K562 (cell line): ENCODE measurements around the gene CIAO2B. TPM values are rescaled to one million over a fixed set of nuclear protein-coding genes. Genes with fewer than 3 reads are reported as not detected.
A peak's percentile ranks its signal among the peaks of the same experiment; 100 is the strongest.

Experiments used
- ATF1 ChIP-seq, 2 experiments: fragments of 450-650 bp in 1 of 2; IDR thresholded peaks; 2 replicates each; pipeline ENCODE4 v1.6.1; 2016; ENCODE audit warnings: missing compliant biosample characterization in 1 of 2, missing genetic modification characterization in 1 of 2
- CBX3 ChIP-seq, 2 experiments: IDR thresholded peaks; 1 replicate in 1 of 2; 2 replicates in 1 of 2; pipeline ENCODE4 v1.6.1; 2012; ENCODE audit warnings: inconsistent platforms in 2 of 2, low read length in 2 of 2, borderline replicate concordance in 1 of 2, control low read depth in 1 of 2
- CEBPG ChIP-seq, 3 experiments: fragments of 200-800 bp in 1 of 3; sonication (Bioruptor generic) in 1 of 3; sonication (generic) in 1 of 3; formaldehyde crosslinking in 1 of 3; IDR thresholded peaks in 2 of 3; conservative IDR thresholded peaks in 1 of 3; 2 replicates each; pipeline versions ENCODE4 v1.6.1 to v1.8.0; 2016 to 2022; ENCODE audit warnings: missing compliant biosample characterization in 2 of 3, missing genetic modification characterization in 2 of 3, mild to moderate bottlenecking in 1 of 3, missing genetic modification reagents in 1 of 3
- ETV6 ChIP-seq, 3 experiments: fragments of 150-350 bp in 1 of 3; sonication (generic) in 1 of 3; formaldehyde crosslinking in 1 of 3; IDR thresholded peaks; 2 replicates each; pipeline versions ENCODE4 v1.6.1 to v1.8.0; 2014 to 2022; ENCODE audit warnings: borderline replicate concordance in 2 of 3, low read depth in 2 of 3, antibody characterized with exemption in 1 of 3, low read length in 1 of 3, mild to moderate bottlenecking in 1 of 3, missing genetic modification reagents in 1 of 3
- FOXM1 ChIP-seq, 2 experiments: fragments of 450-650 bp in 1 of 2; sonication (generic) in 1 of 2; formaldehyde crosslinking in 1 of 2; IDR thresholded peaks; 2 replicates each; pipeline versions ENCODE4 v1.6.1 to v1.9.0; 2017 to 2022; ENCODE audit warnings: low read depth in 2 of 2, mild to moderate bottlenecking in 2 of 2, missing genetic modification reagents in 1 of 2, moderate library complexity in 1 of 2
- KDM5B ChIP-seq: fragments of 200-600 bp; sonication (generic); IDR thresholded peaks from 2 replicates; pipeline ENCODE4 v1.6.1; 2012; ENCODE audit warnings: low read depth, mild to moderate bottlenecking, moderate library complexity, low read length, control low read depth, inconsistent platforms; ENCODE audit not compliant: insufficient replicate concordance
- MTA2 ChIP-seq: fragments of 450-650 bp; IDR thresholded peaks from 2 replicates; pipeline ENCODE4 v1.6.1; 2016; ENCODE audit warnings: low read depth
- SAFB2 ChIP-seq: fragments of 200-400 bp; formaldehyde crosslinking; IDR thresholded peaks from 2 replicates; pipeline ENCODE4 v1.6.1; 2018; ENCODE audit warnings: borderline replicate concordance, low read length, low read depth, moderate library complexity; ENCODE audit not compliant: severe bottlenecking
- TEAD2 ChIP-seq: fragments of 450-650 bp; IDR thresholded peaks from 2 replicates; pipeline ENCODE4 v1.6.1; 2016; ENCODE audit warnings: missing genetic modification characterization, control low read depth, missing compliant biosample characterization
- TRIM28 ChIP-seq: fragments of 450-650 bp; IDR thresholded peaks from 2 replicates; pipeline ENCODE4 v1.6.1; 2017
- ZNF589 ChIP-seq: fragments of 200-800 bp; sonication (Bioruptor generic); IDR thresholded peaks from 2 replicates; pipeline ENCODE4 v1.6.1; 2016; ENCODE audit warnings: low read depth, missing genetic modification characterization, missing compliant biosample characterization
- polyA plus RNA-seq, 8 experiments: library from polyadenylated mRNA; depleted of rRNA in 4 of 8; stranded (reverse) in 5 of 8; unstranded in 3 of 8; fragments of >200 nt; fragmentation: Nextera tagmentation in 2 of 8; fragmentation: Illumina TruSeq in 1 of 8; extraction: Ambion mirVana in 2 of 8; extraction: Trizol in 1 of 8; gene quantifications; 2 replicates each; pipeline versions ENCODE4 v1.2.1 to v1.2.3, GENCODE V29; 2011 to 2014; ENCODE audit warnings: inconsistent platforms in 1 of 8, missing spikeins in 1 of 8
- total RNA-seq, 7 experiments: library from RNA; depleted of rRNA in 6 of 7; stranded (reverse); fragments of >200 nt in 6 of 7; fragmentation: Illumina TruSeq in 2 of 7; extraction: Trizol in 2 of 7; gene quantifications; 2 replicates each; pipeline versions ENCODE4 v1.2.1 to v1.2.3, GENCODE V29; 2011 to 2021; ENCODE audit warnings: low replicate concordance in 1 of 7
- TF ChIP-seq, protein P1 (sequence below): fragments of 200-800 bp; sonication (Bioruptor generic); IDR thresholded peaks from 2 replicates; pipeline ENCODE4 v1.6.1; 2016; ENCODE audit warnings: missing genetic modification characterization, missing compliant biosample characterization
- TF ChIP-seq, protein P2 (sequence below): fragments of 450-650 bp; IDR thresholded peaks from 2 replicates; pipeline ENCODE4 v1.6.1; 2016; ENCODE audit warnings: borderline replicate concordance
- TF ChIP-seq, protein P3 (sequence below), 2 experiments: IDR thresholded peaks; 2 replicates each; pipeline ENCODE4 v1.6.1; 2012; ENCODE audit warnings: improper control_type of control experiment in 2 of 2, low read depth in 2 of 2, low read length in 2 of 2, borderline replicate concordance in 1 of 2

Gene CIAO2B
- total and polyA plus RNA-seq, 9 of the 15 experiments (the other 6 are each of a cell fraction or from before 2014, with no cell fraction given), result 86.8 to 182 (median 113) TPM

DNA sequence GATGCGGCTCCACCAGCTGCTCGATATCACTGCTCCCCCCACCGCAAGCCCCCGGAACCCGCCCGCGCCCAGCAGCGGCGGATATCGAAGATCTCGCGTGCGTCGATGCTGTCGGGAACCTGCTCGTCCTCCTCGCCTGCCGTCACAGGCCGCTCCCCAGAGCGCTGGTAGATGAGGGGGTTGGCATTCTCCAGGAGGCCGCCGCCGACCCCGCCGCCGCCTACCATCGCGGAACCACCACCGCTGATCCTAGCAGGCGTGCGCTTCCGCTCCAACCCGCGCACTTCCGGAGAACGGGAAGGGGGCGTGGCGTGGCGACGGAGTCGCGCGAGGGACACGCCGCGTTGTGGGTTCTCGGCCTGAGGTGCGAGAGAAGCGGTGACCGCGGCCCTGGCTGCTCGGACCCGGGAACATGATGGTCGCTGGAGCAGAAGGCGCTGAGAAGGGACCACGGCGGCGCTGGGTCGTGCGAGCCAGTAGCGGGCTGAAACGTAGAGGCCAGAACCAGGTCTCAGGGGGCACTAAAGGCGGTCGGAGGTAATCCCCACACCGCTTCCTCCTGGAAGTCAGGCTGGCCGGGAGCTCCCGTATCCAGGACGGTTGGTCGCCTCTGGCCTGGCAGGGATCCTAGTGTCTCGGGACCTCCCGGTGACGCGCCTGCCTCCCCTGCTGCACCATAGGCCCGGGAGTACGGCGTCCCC lies at the start of gene CIAO2B (continued):
- TF ChIP-seq ETV6 (IDR thresholded peaks at IDR 0.05; ENCODE audit: borderline replicate concordance in 1 of 2, low read depth in 2 of 2, low read length in 1 of 2), result peak in 1 of 2 experiments; percentile 51; a peak in 1 of 4 replicates
- TF ChIP-seq ETV6 (CRISPR knock-in tag; IDR thresholded peaks at IDR 0.05; ENCODE audit: borderline replicate concordance), result no peak
- TF ChIP-seq, protein P1, sequence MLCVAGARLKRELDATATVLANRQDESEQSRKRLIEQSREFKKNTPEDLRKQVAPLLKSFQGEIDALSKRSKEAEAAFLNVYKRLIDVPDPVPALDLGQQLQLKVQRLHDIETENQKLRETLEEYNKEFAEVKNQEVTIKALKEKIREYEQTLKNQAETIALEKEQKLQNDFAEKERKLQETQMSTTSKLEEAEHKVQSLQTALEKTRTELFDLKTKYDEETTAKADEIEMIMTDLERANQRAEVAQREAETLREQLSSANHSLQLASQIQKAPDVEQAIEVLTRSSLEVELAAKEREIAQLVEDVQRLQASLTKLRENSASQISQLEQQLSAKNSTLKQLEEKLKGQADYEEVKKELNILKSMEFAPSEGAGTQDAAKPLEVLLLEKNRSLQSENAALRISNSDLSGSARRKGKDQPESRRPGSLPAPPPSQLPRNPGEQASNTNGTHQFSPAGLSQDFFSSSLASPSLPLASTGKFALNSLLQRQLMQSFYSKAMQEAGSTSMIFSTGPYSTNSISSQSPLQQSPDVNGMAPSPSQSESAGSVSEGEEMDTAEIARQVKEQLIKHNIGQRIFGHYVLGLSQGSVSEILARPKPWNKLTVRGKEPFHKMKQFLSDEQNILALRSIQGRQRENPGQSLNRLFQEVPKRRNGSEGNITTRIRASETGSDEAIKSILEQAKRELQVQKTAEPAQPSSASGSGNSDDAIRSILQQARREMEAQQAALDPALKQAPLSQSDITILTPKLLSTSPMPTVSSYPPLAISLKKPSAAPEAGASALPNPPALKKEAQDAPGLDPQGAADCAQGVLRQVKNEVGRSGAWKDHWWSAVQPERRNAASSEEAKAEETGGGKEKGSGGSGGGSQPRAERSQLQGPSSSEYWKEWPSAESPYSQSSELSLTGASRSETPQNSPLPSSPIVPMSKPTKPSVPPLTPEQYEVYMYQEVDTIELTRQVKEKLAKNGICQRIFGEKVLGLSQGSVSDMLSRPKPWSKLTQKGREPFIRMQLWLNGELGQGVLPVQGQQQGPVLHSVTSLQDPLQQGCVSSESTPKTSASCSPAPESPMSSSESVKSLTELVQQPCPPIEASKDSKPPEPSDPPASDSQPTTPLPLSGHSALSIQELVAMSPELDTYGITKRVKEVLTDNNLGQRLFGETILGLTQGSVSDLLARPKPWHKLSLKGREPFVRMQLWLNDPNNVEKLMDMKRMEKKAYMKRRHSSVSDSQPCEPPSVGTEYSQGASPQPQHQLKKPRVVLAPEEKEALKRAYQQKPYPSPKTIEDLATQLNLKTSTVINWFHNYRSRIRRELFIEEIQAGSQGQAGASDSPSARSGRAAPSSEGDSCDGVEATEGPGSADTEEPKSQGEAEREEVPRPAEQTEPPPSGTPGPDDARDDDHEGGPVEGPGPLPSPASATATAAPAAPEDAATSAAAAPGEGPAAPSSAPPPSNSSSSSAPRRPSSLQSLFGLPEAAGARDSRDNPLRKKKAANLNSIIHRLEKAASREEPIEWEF (CRISPR knock-in tag), result no peak
- no peak for TF ChIP-seq CEBPG (CRISPR knock-in tag; IDR thresholded peaks at IDR 0.05)
- TF ChIP-seq CEBPG (tag; conservative IDR thresholded peaks at IDR 0.05 in 1 of 2, IDR thresholded peaks at IDR 0.05 in 1 of 2), result no peak
- TF ChIP-seq TEAD2, result no peak
- TF ChIP-seq SAFB2, result no peak
- TF ChIP-seq, protein P2, sequence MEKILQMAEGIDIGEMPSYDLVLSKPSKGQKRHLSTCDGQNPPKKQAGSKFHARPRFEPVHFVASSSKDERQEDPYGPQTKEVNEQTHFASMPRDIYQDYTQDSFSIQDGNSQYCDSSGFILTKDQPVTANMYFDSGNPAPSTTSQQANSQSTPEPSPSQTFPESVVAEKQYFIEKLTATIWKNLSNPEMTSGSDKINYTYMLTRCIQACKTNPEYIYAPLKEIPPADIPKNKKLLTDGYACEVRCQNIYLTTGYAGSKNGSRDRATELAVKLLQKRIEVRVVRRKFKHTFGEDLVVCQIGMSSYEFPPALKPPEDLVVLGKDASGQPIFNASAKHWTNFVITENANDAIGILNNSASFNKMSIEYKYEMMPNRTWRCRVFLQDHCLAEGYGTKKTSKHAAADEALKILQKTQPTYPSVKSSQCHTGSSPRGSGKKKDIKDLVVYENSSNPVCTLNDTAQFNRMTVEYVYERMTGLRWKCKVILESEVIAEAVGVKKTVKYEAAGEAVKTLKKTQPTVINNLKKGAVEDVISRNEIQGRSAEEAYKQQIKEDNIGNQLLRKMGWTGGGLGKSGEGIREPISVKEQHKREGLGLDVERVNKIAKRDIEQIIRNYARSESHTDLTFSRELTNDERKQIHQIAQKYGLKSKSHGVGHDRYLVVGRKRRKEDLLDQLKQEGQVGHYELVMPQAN, result peak; percentile 77
- peak in 1 of 2 experiments; percentile 65; a peak in 1 of 3 replicates for TF ChIP-seq CBX3 (IDR thresholded peaks at IDR 0.05; ENCODE audit: borderline replicate concordance in 1 of 2, low read length in 2 of 2)
- no peak for TF ChIP-seq ZNF589
- peak; percentile 90 for TF ChIP-seq KDM5B
- TF ChIP-seq ATF1 (CRISPR knock-in tag; IDR thresholded peaks at IDR 0.05), result 0 out of 2 replicates have a peak, but pooled peaks have one; percentile 13
- TF ChIP-seq ATF1 (tag; IDR thresholded peaks at IDR 0.05), result peak; percentile 82
- TF ChIP-seq TRIM28, result 0 out of 2 replicates have a peak, but pooled peaks have one; percentile 15
- TF ChIP-seq, protein P3, sequence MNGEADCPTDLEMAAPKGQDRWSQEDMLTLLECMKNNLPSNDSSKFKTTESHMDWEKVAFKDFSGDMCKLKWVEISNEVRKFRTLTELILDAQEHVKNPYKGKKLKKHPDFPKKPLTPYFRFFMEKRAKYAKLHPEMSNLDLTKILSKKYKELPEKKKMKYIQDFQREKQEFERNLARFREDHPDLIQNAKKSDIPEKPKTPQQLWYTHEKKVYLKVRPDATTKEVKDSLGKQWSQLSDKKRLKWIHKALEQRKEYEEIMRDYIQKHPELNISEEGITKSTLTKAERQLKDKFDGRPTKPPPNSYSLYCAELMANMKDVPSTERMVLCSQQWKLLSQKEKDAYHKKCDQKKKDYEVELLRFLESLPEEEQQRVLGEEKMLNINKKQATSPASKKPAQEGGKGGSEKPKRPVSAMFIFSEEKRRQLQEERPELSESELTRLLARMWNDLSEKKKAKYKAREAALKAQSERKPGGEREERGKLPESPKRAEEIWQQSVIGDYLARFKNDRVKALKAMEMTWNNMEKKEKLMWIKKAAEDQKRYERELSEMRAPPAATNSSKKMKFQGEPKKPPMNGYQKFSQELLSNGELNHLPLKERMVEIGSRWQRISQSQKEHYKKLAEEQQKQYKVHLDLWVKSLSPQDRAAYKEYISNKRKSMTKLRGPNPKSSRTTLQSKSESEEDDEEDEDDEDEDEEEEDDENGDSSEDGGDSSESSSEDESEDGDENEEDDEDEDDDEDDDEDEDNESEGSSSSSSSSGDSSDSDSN (IDR thresholded peaks at IDR 0.05; ENCODE audit: borderline replicate concordance in 1 of 2, low read depth in 2 of 2, low read length in 2 of 2), result 0 out of 4 replicates have a peak, but pooled peaks of 1 of the 2 experiments have one; percentile 68
- no peak for TF ChIP-seq FOXM1 (IDR thresholded peaks at IDR 0.05; ENCODE audit: low read depth)
- TF ChIP-seq FOXM1 (CRISPR knock-in tag; IDR thresholded peaks at IDR 0.05; ENCODE audit: low read depth), result 0 out of 2 replicates have a peak, but pooled peaks have one; percentile 21
- no peak for TF ChIP-seq MTA2
